ENCODE data around the gene TALDO1. TPM values are rescaled to one million over a fixed set of nuclear protein-coding genes. Genes with fewer than 3 reads are reported as not detected.
"Not testable (repeated sequence)": the region's sequence is repeated elsewhere in the genome, so short reads cannot be mapped to it uniquely, and the experiment has no call there.

The TALDO1 gene
- total RNA-seq, 1 donor from 2014 or later: 155 TPM

DNA sequence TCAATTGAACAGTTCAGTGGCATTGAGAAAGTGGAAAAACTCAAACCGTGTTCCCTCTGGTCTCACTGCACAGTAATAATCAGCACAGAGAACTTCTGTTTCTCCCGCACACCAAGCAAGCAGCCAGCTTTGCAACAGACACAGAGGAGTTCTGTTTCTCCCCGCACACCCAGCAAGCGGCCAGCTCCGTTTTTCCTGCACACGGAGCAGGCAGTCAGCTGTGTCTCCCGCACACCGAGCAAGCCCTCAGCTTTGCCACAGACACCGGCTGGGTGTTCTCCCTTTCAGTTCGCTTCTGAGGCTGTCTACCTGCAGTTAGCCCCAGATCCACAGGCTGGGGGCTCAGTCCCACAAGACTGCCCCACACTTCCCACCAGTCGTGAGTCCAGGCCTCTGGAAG is 9.9 kb upstream of the TALDO1 start:
- TF ChIP-seq, protein P1, sequence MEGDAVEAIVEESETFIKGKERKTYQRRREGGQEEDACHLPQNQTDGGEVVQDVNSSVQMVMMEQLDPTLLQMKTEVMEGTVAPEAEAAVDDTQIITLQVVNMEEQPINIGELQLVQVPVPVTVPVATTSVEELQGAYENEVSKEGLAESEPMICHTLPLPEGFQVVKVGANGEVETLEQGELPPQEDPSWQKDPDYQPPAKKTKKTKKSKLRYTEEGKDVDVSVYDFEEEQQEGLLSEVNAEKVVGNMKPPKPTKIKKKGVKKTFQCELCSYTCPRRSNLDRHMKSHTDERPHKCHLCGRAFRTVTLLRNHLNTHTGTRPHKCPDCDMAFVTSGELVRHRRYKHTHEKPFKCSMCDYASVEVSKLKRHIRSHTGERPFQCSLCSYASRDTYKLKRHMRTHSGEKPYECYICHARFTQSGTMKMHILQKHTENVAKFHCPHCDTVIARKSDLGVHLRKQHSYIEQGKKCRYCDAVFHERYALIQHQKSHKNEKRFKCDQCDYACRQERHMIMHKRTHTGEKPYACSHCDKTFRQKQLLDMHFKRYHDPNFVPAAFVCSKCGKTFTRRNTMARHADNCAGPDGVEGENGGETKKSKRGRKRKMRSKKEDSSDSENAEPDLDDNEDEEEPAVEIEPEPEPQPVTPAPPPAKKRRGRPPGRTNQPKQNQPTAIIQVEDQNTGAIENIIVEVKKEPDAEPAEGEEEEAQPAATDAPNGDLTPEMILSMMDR (IDR thresholded peaks at IDR 0.05; ENCODE audit: insufficient read depth, low read depth, low read length): no peak
- no peak for TF ChIP-seq EZH2 (IDR thresholded peaks at IDR 0.05; ENCODE audit: insufficient read depth, low read length)
- Mint-ChIP-seq H3K4me1 (ENCODE audit: low read depth, unreplicated experiment) (peaks cover 7% of the 10 kb centered on the region), H3K4me3 (ENCODE audit: unreplicated experiment) (no peak overlapping the region), H3K27me3 (ENCODE audit: low read depth, unreplicated experiment) (peaks cover 26% of the 10 kb centered on the region), H3K36me3 (ENCODE audit: low read depth, unreplicated experiment) (peaks cover 3% of the 10 kb centered on the region), H3K9me3 (ENCODE audit: unreplicated experiment) (no peaks in the 10 kb centered on the region), H3K27ac (ENCODE audit: unreplicated experiment) (no peak overlapping the region)
- no peak overlapping the region for H2AFZ ChIP-seq (ENCODE audit: low read depth, low read length)
- H3K4me2 ChIP-seq (ENCODE audit: low read length): no peak overlapping the region
- H3K79me2 ChIP-seq (ENCODE audit: insufficient read depth, low read length): no peaks in the 10 kb centered on the region
- no peaks in the 10 kb centered on the region for H3K36me3 ChIP-seq (ENCODE audit: insufficient read depth, low read length)
- H3K9me3 ChIP-seq (ENCODE audit: insufficient read depth, low read depth, low read length): no peaks in the 10 kb centered on the region
- H3K4me1 ChIP-seq (ENCODE audit: insufficient read depth, low read length): no peaks in the 10 kb centered on the region
- no peak overlapping the region for H3K9ac ChIP-seq (ENCODE audit: low read length)
- H3K27ac ChIP-seq (ENCODE audit: low read depth, low read length): no peak overlapping the region
- peaks cover 7% of the 10 kb centered on the region for H3K27me3 ChIP-seq (ENCODE audit: insufficient read depth, low read length)
- FAIRE-seq (no peak), DNase-seq (ENCODE audit: low read depth) (no peak)
- no peak overlapping the region for H3K4me3 ChIP-seq (ENCODE audit: insufficient read depth, low read depth, low read length)
- no peaks in the 10 kb centered on the region for H4K20me1 ChIP-seq (ENCODE audit: insufficient read depth, low read length)

DNA sequence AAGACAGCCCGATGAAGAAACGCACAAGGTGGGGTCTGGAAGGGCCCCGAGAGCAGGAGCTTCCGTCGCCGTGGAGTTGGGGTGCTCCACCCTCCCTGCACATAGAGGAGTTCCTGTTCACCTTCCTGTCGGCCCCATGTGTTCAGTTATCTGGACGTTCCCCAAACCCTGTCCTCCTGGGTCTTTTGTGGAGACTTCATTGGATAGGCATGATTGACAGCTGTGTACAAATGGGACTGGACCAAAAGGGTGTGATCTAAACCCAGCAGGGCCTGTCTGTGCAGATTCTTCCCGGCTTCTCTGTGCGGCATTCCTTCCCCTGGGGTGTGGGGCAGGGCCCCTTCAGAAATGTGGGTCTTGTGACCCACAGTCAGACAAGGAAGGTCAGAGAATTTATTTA is 9.4 kb upstream of the TALDO1 start:
- Mint-ChIP-seq H3K4me3 (ENCODE audit: unreplicated experiment) (peak overlapping the region; percentile 27), H3K27me3 (ENCODE audit: low read depth, unreplicated experiment) (peaks cover 24% of the 10 kb centered on the region)
- not testable (repeated sequence) for H3K27ac Mint-ChIP-seq (ENCODE audit: unreplicated experiment); H2AFZ ChIP-seq (ENCODE audit: low read depth, low read length); H4K20me1 ChIP-seq (ENCODE audit: insufficient read depth, low read length); H3K4me2 ChIP-seq (ENCODE audit: low read length); H3K9me3 ChIP-seq (ENCODE audit: insufficient read depth, low read depth, low read length); H3K36me3 Mint-ChIP-seq (ENCODE audit: low read depth, unreplicated experiment); H3K36me3 ChIP-seq (ENCODE audit: insufficient read depth, low read length); H3K4me3 ChIP-seq (ENCODE audit: insufficient read depth, low read depth, low read length); H3K27ac ChIP-seq (ENCODE audit: low read depth, low read length); H3K9ac ChIP-seq (ENCODE audit: low read length); H3K9me3 Mint-ChIP-seq (ENCODE audit: unreplicated experiment); H3K79me2 ChIP-seq (ENCODE audit: insufficient read depth, low read length); H3K4me1 Mint-ChIP-seq (ENCODE audit: low read depth, unreplicated experiment); DNase-seq (ENCODE audit: low read depth); H3K27me3 ChIP-seq (ENCODE audit: insufficient read depth, low read length); H3K4me1 ChIP-seq (ENCODE audit: insufficient read depth, low read length); FAIRE-seq

DNA sequence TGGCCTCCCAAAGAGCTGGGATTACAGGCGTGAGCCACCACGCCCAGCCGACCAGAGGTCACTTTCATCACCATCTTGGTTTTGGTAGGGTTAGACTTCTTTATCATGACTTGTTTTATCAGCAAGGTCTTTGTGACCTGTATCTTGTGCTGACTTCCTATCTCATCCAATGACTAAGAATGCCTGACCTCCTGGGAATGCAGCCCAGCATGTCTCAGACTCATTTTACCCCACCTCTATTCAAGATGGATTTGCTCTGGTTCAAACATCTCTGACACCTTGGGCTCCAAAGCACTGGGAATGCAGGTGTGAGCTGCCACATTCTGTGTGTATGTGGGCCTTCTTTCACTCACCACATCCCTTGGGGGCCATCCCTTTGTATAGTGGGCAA is 5.1 kb upstream of the TALDO1 start:
- FAIRE-seq: no peak
- H3K27ac Mint-ChIP-seq (ENCODE audit: unreplicated experiment): no peak overlapping the region
- no peaks in the 10 kb centered on the region for H4K20me1 ChIP-seq (ENCODE audit: insufficient read depth, low read length)
- no peak for DNase-seq (ENCODE audit: low read depth)
- no peak overlapping the region for H3K27ac ChIP-seq (ENCODE audit: low read depth, low read length)
- H3K4me3 ChIP-seq (ENCODE audit: insufficient read depth, low read depth, low read length): no peak overlapping the region
- no peak overlapping the region for H3K4me2 ChIP-seq (ENCODE audit: low read length)
- H3K36me3 ChIP-seq (ENCODE audit: insufficient read depth, low read length): no peaks in the 10 kb centered on the region
- peaks cover 12% of the 10 kb centered on the region for H3K27me3 Mint-ChIP-seq (ENCODE audit: low read depth, unreplicated experiment)
- no peak overlapping the region for H2AFZ ChIP-seq (ENCODE audit: low read depth, low read length)
- no peak for TF ChIP-seq EZH2 (IDR thresholded peaks at IDR 0.05; ENCODE audit: insufficient read depth, low read length)
- TF ChIP-seq, protein P1 (IDR thresholded peaks at IDR 0.05; ENCODE audit: insufficient read depth, low read depth, low read length): no peak
- peaks cover 9% of the 10 kb centered on the region for H3K4me1 Mint-ChIP-seq (ENCODE audit: low read depth, unreplicated experiment)
- H3K4me3 Mint-ChIP-seq (ENCODE audit: unreplicated experiment): no peak overlapping the region
- no peaks in the 10 kb centered on the region for H3K9me3 ChIP-seq (ENCODE audit: insufficient read depth, low read depth, low read length)
- H3K4me1 ChIP-seq (ENCODE audit: insufficient read depth, low read length): peaks cover 3% of the 10 kb centered on the region
- H3K36me3 Mint-ChIP-seq (ENCODE audit: low read depth, unreplicated experiment): no peaks in the 10 kb centered on the region
- H3K9me3 Mint-ChIP-seq (ENCODE audit: unreplicated experiment): no peaks in the 10 kb centered on the region
- no peaks in the 10 kb centered on the region for H3K79me2 ChIP-seq (ENCODE audit: insufficient read depth, low read length)
- H3K27me3 ChIP-seq (ENCODE audit: insufficient read depth, low read length): peaks cover 5% of the 10 kb centered on the region
- no peak overlapping the region for H3K9ac ChIP-seq (ENCODE audit: low read length)

All from astrocyte (in vitro differentiated cells and primary cell).